A673 (cell line): ENCODE data around the gene TMEM107. TPM values are rescaled to one million over a fixed set of nuclear protein-coding genes. Genes with fewer than 3 reads are reported as not detected.

Experiments used
- BruUV-seq: library from RNA; stranded (reverse); fragments of 400-500 nt; replicated peaks from 2 replicates; lab custom pipeline; 2021; lab: Mats Ljungman, UMichigan
- CTCF ChIA-PET: fragments of 300-600 bp; sonication (Branson Sonifier 250); formaldehyde crosslinking; loops from one replicate; lab custom pipeline; 2022; ENCODE audit warnings: antibody characterized with exemption; lab: Charles Lee
- POLR2A ChIA-PET: fragments of 300-600 bp; sonication (Branson Sonifier 250); formaldehyde crosslinking; loops from one replicate; lab custom pipeline; 2022; ENCODE audit warnings: antibody characterized with exemption; ENCODE audit not compliant: low non-redundant PET; lab: Charles Lee
- DNase-seq: peaks from one replicate; pipeline ENCODE4 v3.0.0-alpha.2; 2015; ENCODE audit warnings: low spot score
- H3K27ac ChIP-seq: fragments of 200-600 bp; sonication (generic); 2 replicates; pipeline ENCODE4 v1.5.1; 2016; ENCODE audit warnings: mixed run types, low read depth, mild to moderate bottlenecking, mixed read lengths, antibody characterized with exemption, low read length; ENCODE audit not compliant: poor library complexity, severe bottlenecking
- H3K27me3 ChIP-seq: fragments of 200-600 bp; sonication (generic); replicated peaks from 2 replicates; pipeline ENCODE4 v1.6.1; 2017; ENCODE audit warnings: mixed run types, low read depth, mild to moderate bottlenecking, mixed read lengths, antibody characterized with exemption, low read length; ENCODE audit not compliant: insufficient read depth, poor library complexity
- H3K36me3 ChIP-seq: fragments of 200-600 bp; sonication (generic); 2 replicates; pipeline ENCODE4 v1.6.1; 2016; ENCODE audit warnings: mixed run types, mild to moderate bottlenecking, mixed read lengths, antibody characterized with exemption, low read length; ENCODE audit not compliant: insufficient read depth, poor library complexity, severe bottlenecking
- H3K4me1 ChIP-seq: fragments of 200-600 bp; sonication (generic); 2 replicates; pipeline ENCODE4 v1.6.1; 2017; ENCODE audit warnings: mixed run types, mild to moderate bottlenecking, mixed read lengths, antibody characterized with exemption, low read length; ENCODE audit not compliant: insufficient read depth, poor library complexity, severe bottlenecking
- H3K4me3 ChIP-seq: fragments of 200-600 bp; sonication (generic); 2 replicates; pipeline ENCODE4 v1.5.1; 2016; ENCODE audit warnings: low read depth, mixed run types, mild to moderate bottlenecking, mixed read lengths, low read length; ENCODE audit not compliant: poor library complexity, severe bottlenecking
- H3K9me3 ChIP-seq: fragments of 200-600 bp; sonication (generic); 2 replicates; pipeline ENCODE4 v1.6.1; 2016; ENCODE audit warnings: mixed run types, low read depth, mild to moderate bottlenecking, mixed read lengths, antibody characterized with exemption, low read length; ENCODE audit not compliant: poor library complexity, severe bottlenecking
- CTCF ChIP-seq: fragments of 300-800, 200-600 bp; sonication (generic); conservative IDR thresholded peaks from 2 replicates; pipeline ENCODE4 v1.5.1; 2017; ENCODE audit warnings: low read depth, mild to moderate bottlenecking, antibody characterized with exemption, low read length, moderate library complexity, mixed read lengths
- EZH2 ChIP-seq: fragments of 200-600 bp; sonication (generic); IDR thresholded peaks from 2 replicates; pipeline ENCODE4 v1.6.1; 2017; ENCODE audit warnings: borderline replicate concordance, low read depth, mild to moderate bottlenecking, mixed read lengths, antibody characterized with exemption, low read length; ENCODE audit not compliant: poor library complexity, severe bottlenecking
- intact Hi-C: fragments of 100-400 bp; cut with micrococcal nuclease; formaldehyde crosslinking; loops from one replicate; pipeline ENCODE4 v1.10.0; 2022; ENCODE audit not compliant: unreplicated experiment
- total RNA-seq: library from RNA; stranded (reverse); gene quantifications from 2 replicates; pipeline ENCODE4 v1.2.3, GENCODE V29; 2021

The TMEM107 gene
- total RNA-seq, 1 experiment from 2014 or later, result 19.4 TPM

- Histone ChIP-seq H3K36me3 (no peaks in the 10 kb centered on the region), H3K27me3 (no peaks in the 10 kb centered on the region), H3K4me1 (peaks cover 27% of the 10 kb centered on the region), H3K9me3 (no peaks in the 10 kb centered on the region), H3K4me3 (peak overlapping the region; percentile 82), H3K27ac (peak overlapping the region; percentile 76)
- BruUV-seq, result no TSS peak
- intact Hi-C loops, result no loop called here
- no peak for DNase-seq
- TF ChIP-seq CTCF (no peak), EZH2 (no peak)
- POLR2A ChIA-PET, result interaction anchor here (0.6 kb wide), 2 partner anchors 27 to 31 kb away, joined by 3 to 6 read pairs; no protein-coding TSS in a partner anchor
- CTCF ChIA-PET, result no interaction called here
These were observed 12.2 kb upstream of the TMEM107 start for GRCh38 chr17:8188263-8188839.

GRCh38 chr17:8187517-8188262 is 11.5 kb upstream of the TMEM107 start:
- peaks cover 25% of the 10 kb centered on the region for H3K4me1 ChIP-seq
- H3K4me3 ChIP-seq, result peak overlapping the region; percentile 82
- H3K36me3 ChIP-seq, result no peaks in the 10 kb centered on the region
- H3K27ac ChIP-seq, result peak overlapping the region; percentile 85
- ChIA-PET CTCF (no interaction called here), POLR2A (interaction anchor here (0.6 kb wide), 2 partner anchors 31 to 217 kb away, joined by 6 to 12 read pairs; no protein-coding TSS in a partner anchor)
- TF ChIP-seq EZH2, result no peak
- no peak for TF ChIP-seq CTCF
- no peaks in the 10 kb centered on the region for H3K27me3 ChIP-seq
- peak; percentile 100 for DNase-seq
- intact Hi-C loops, result loop anchor here (1.0 to 2.0 kb wide), 5 partner anchors 23 to 68 kb away; partner anchors contain the start of gene AURKB
- BruUV-seq, result TSS peak; percentile 100
- no peaks in the 10 kb centered on the region for H3K9me3 ChIP-seq

GRCh38 chr17:8186787-8187516 is 10.8 kb upstream of the TMEM107 start:
- BruUV-seq, result no TSS peak
- Histone ChIP-seq H3K36me3 (no peaks in the 10 kb centered on the region), H3K9me3 (no peaks in the 10 kb centered on the region), H3K4me3 (peak overlapping the region; percentile 82), H3K4me1 (peaks cover 21% of the 10 kb centered on the region), H3K27ac (peak overlapping the region; percentile 85), H3K27me3 (no peaks in the 10 kb centered on the region)
- DNase-seq, result peak; percentile 98
- intact Hi-C loops, result loop anchor here (1.0 to 2.0 kb wide), 5 partner anchors 23 to 68 kb away; partner anchors contain the start of gene AURKB
- CTCF ChIA-PET, result no interaction called here
- peak; percentile 49 for TF ChIP-seq CTCF
- no peak for TF ChIP-seq EZH2
- POLR2A ChIA-PET, result interaction anchor here (0.6 kb wide), 2 partner anchors 217 to 242 kb away, joined by 3 to 12 read pairs; no protein-coding TSS in a partner anchor
